MM.1S (cell line): ENCODE measurements around the gene EXOC3L4.

Source experiments
- DNase-seq: peaks from one replicate; pipeline ENCODE4 v3.0.0-alpha.2; 2015
- H2AFZ ChIP-seq: fragments of 300-600 bp; sonication (generic); 2 replicates; pipeline ENCODE4 v1.6.0; 2016; ENCODE audit warnings: antibody characterized with exemption, low read length
- H3F3A ChIP-seq: fragments of 300-600 bp; sonication (generic); 2 replicates; pipeline ENCODE4 v1.6.1; 2016; ENCODE audit warnings: mild to moderate bottlenecking, antibody characterized with exemption, low read length, moderate library complexity, mixed read lengths; ENCODE audit not compliant: insufficient read depth
- H3K27ac ChIP-seq: fragments of 300-600 bp; sonication (generic); 2 replicates; pipeline ENCODE4 v1.5.1; 2016; ENCODE audit warnings: mild to moderate bottlenecking, low read length
- H3K27me3 ChIP-seq: fragments of 300-600 bp; sonication (generic); replicated peaks from 2 replicates; pipeline ENCODE4 v1.6.0; 2016; ENCODE audit warnings: low read length; ENCODE audit not compliant: insufficient read depth
- H3K36me3 ChIP-seq: fragments of 300-600 bp; sonication (generic); replicated peaks from 2 replicates; pipeline ENCODE4 v1.6.1; 2016; ENCODE audit warnings: mild to moderate bottlenecking, low read length, mixed read lengths; ENCODE audit not compliant: insufficient read depth
- H3K4me1 ChIP-seq: fragments of 300-600 bp; sonication (generic); 2 replicates; pipeline ENCODE4 v1.6.1; 2016; ENCODE audit warnings: low read length, mixed read lengths
- H3K4me2 ChIP-seq: fragments of 300-600 bp; sonication (generic); 2 replicates; pipeline ENCODE4 v1.6.0; 2016; ENCODE audit warnings: low read depth, low read length
- H3K4me3 ChIP-seq: fragments of 300-600 bp; sonication (generic); 2 replicates; pipeline ENCODE4 v1.5.1; 2016; ENCODE audit warnings: low read length, mixed read lengths
- H3K79me2 ChIP-seq: fragments of 300-600 bp; sonication (generic); 2 replicates; pipeline ENCODE4 v1.6.1; 2016; ENCODE audit warnings: mixed run types, low read length, mixed read lengths
- H3K9ac ChIP-seq: fragments of 300-600 bp; sonication (generic); 2 replicates; pipeline ENCODE4 v1.6.1; 2016; ENCODE audit warnings: low read length, mixed read lengths
- H3K9me2 ChIP-seq: fragments of 300-600 bp; sonication (generic); replicated peaks from 2 replicates; pipeline ENCODE4 v1.6.1; 2016; ENCODE audit warnings: mild to moderate bottlenecking, low read length, mixed read lengths; ENCODE audit not compliant: insufficient read depth
- H3K9me3 ChIP-seq: fragments of 300-600 bp; sonication (generic); replicated peaks from 2 replicates; pipeline ENCODE4 v1.6.1; 2016; ENCODE audit warnings: mild to moderate bottlenecking, low read length, mixed read lengths; ENCODE audit not compliant: insufficient read depth
- H4K20me1 ChIP-seq: fragments of 300-600 bp; sonication (generic); 2 replicates; pipeline ENCODE4 v1.6.1; 2016; ENCODE audit warnings: mild to moderate bottlenecking, low read length, moderate library complexity, mixed read lengths; ENCODE audit not compliant: insufficient read depth
- CTCF ChIP-seq: fragments of 300-600 bp; sonication (generic); IDR thresholded peaks from 2 replicates; pipeline ENCODE4 v1.5.1; 2016; ENCODE audit warnings: antibody characterized with exemption, low read length, mixed read lengths
- EZH2 ChIP-seq: fragments of 300-600 bp; sonication (generic); optimal IDR thresholded peaks from 2 replicates; pipeline ENCODE3; 2017; ENCODE audit warnings: low read depth, mild to moderate bottlenecking, antibody characterized with exemption, low read length, mixed read lengths
- EZH2phosphoT487 ChIP-seq: fragments of 300-600 bp; sonication (generic); IDR thresholded peaks from 2 replicates; pipeline ENCODE4 v1.6.1; 2018; ENCODE audit warnings: antibody characterized with exemption, low read length

Gene EXOC3L4

GRCh38 chr14:103137689-103138300, 43.3 kb downstream of the EXOC3L4 start:
- no peaks in the 10 kb centered on the region for H3K79me2 ChIP-seq
- H3K9me2 ChIP-seq, result no peaks in the 10 kb centered on the region
- H3K4me1 ChIP-seq, result peaks cover 4% of the 10 kb centered on the region; the same call in 1 of the 2 replicates
- H3K9ac ChIP-seq, result no peak overlapping the region
- H3K27me3 ChIP-seq, result peaks cover 13% of the 10 kb centered on the region; the same call in 1 of the 2 replicates
- no peaks in the 10 kb centered on the region for H3F3A ChIP-seq
- H3K36me3 ChIP-seq, result no peaks in the 10 kb centered on the region
- H3K4me2 ChIP-seq, result no peak overlapping the region
- no peaks in the 10 kb centered on the region for H3K9me3 ChIP-seq
- no peak overlapping the region for H3K4me3 ChIP-seq
- TF ChIP-seq CTCF, result no peak
- no peak for TF ChIP-seq EZH2phosphoT487
- TF ChIP-seq EZH2, result no peak
- no peaks in the 10 kb centered on the region for H4K20me1 ChIP-seq
- no peak for DNase-seq
- H2AFZ ChIP-seq, result no peak overlapping the region
- no peak overlapping the region for H3K27ac ChIP-seq

- Histone ChIP-seq H3K36me3 (no peaks in the 10 kb centered on the region), H4K20me1 (no peaks in the 10 kb centered on the region), H3K9ac (no peak overlapping the region), H3K27me3 (peaks cover 20% of the 10 kb centered on the region; the same call in 1 of the 2 replicates), H3K9me2 (no peaks in the 10 kb centered on the region), H3K4me1 (peaks cover 4% of the 10 kb centered on the region; the same call in 1 of the 2 replicates), H3K4me2 (no peak overlapping the region), H2AFZ (no peak overlapping the region), H3K79me2 (no peaks in the 10 kb centered on the region), H3K27ac (no peak overlapping the region), H3K4me3 (no peak overlapping the region), H3K9me3 (no peaks in the 10 kb centered on the region), H3F3A (no peaks in the 10 kb centered on the region)
- no peak for DNase-seq
- no peak for TF ChIP-seq EZH2
These were observed 44.0 kb downstream of the EXOC3L4 start for GRCh38 chr14:103138301-103139131.

- no peak overlapping the region for H3K27ac ChIP-seq
- no peaks in the 10 kb centered on the region for H3F3A ChIP-seq
- no peak overlapping the region for H3K4me2 ChIP-seq
These were observed 44.9 kb downstream of the EXOC3L4 start for GRCh38 chr14:103139132-103140025.

More at GRCh38 chr14:103139132-103140025, 44.9 kb downstream of the EXOC3L4 start:
- Histone ChIP-seq H3K9ac (no peak overlapping the region), H3K27me3 (peaks cover 21% of the 10 kb centered on the region; the same call in 1 of the 2 replicates), H3K36me3 (no peaks in the 10 kb centered on the region), H3K9me2 (no peaks in the 10 kb centered on the region), H3K9me3 (no peaks in the 10 kb centered on the region), H4K20me1 (no peaks in the 10 kb centered on the region), H3K79me2 (no peaks in the 10 kb centered on the region), H2AFZ (no peak overlapping the region), H3K4me1 (peaks cover 4% of the 10 kb centered on the region; the same call in 1 of the 2 replicates), H3K4me3 (no peak overlapping the region)
- DNase-seq, result no peak
- TF ChIP-seq CTCF (no peak), EZH2phosphoT487 (no peak)
